GM18861 (cell line): Measurements from ENCODE around the gene TSHZ1.
A peak's percentile ranks its signal among the peaks of the same experiment; 100 is the strongest.

ENCODE experiments used
- ATAC-seq: cut with Tn5 transposase; IDR thresholded peaks from one replicate; pipeline ENCODE4 v1.9.1; 2021; ENCODE audit not compliant: unreplicated experiment

Gene TSHZ1

GRCh38 chr18:75206452-75207309, 3.9 kb upstream of the TSHZ1 start:
- ATAC-seq: no peak

GRCh38 chr18:75207310-75208154, 3.1 kb upstream of the TSHZ1 start:
- peak; percentile 16 for ATAC-seq

- ATAC-seq: no peak
Measured at GRCh38 chr18:75208155-75208835, 2.3 kb upstream of the TSHZ1 start.

GRCh38 chr18:75208836-75209128, 1.8 kb upstream of the TSHZ1 start:
- ATAC-seq: no peak

- ATAC-seq: peak; percentile 34
Measured at GRCh38 chr18:75209129-75209950, 1.3 kb upstream of the TSHZ1 start, which contains the start of gene PTGR3. Gene PTGR3 (minus strand): TSS chr18:75209139. CDS start chr18:75209058, 81 bp downstream.

GRCh38 chr18:75209951-75210258, 692 bp upstream of the TSHZ1 start:
- ATAC-seq: no peak

GRCh38 chr18:75211002-75211621, 515 bp downstream of the TSHZ1 start:
- no peak for ATAC-seq

GRCh38 chr18:75211626-75211952, 992 bp downstream of the TSHZ1 start:
- ATAC-seq: no peak

- ATAC-seq: no peak
Measured at GRCh38 chr18:75211953-75212750, 1.6 kb downstream of the TSHZ1 start.

GRCh38 chr18:75212751-75213090, 2.1 kb downstream of the TSHZ1 start:
- ATAC-seq: no peak

- ATAC-seq: no peak
Measured at GRCh38 chr18:75213611-75214331, 3.2 kb downstream of the TSHZ1 start.

- ATAC-seq: no peak
Measured at GRCh38 chr18:75214332-75214690, 3.7 kb downstream of the TSHZ1 start.

GRCh38 chr18:75214766-75215510, 4.3 kb downstream of the TSHZ1 start:
- ATAC-seq: no peak

- no peak for ATAC-seq
Measured at GRCh38 chr18:75215663-75216062, 5.1 kb downstream of the TSHZ1 start.

GRCh38 chr18:75216212-75216910, 5.8 kb downstream of the TSHZ1 start:
- no peak for ATAC-seq

- ATAC-seq: no peak
Measured at GRCh38 chr18:75216911-75217689, 6.5 kb downstream of the TSHZ1 start.
